IMR-90 (cell line): Measurements from ENCODE around the gene RNU6-9. TPM values are rescaled to one million over a fixed set of nuclear protein-coding genes. Genes with fewer than 3 reads are reported as not detected.

Source experiments
- ATAC-seq: fragments of 200-7000 bp; cut with Tn5 transposase; 2 replicates; pipeline ENCODE4 v1.9.1; 2020; ENCODE audit warnings: low read depth, mild to moderate bottlenecking, moderate library complexity
- BruUV-seq: library from RNA; stranded (reverse); fragments of 400-500 nt; replicated peaks from 2 replicates; lab custom pipeline; 2021; lab: Mats Ljungman, UMichigan
- CTCF ChIA-PET: fragments of 300-600 bp; formaldehyde crosslinking; extraction: SDS; loops from one replicate; lab custom pipeline; 2021; ENCODE audit warnings: antibody characterized with exemption; lab: Yijun Ruan, JAX
- POLR2A ChIA-PET: fragments of 300-600 bp; sonication (Branson Sonifier 250); formaldehyde crosslinking; loops from one replicate; lab custom pipeline; 2022; ENCODE audit warnings: antibody characterized with exemption; ENCODE audit not compliant: unreplicated experiment; lab: Charles Lee
- DNase-seq: peaks from one replicate; pipeline ENCODE4 v3.0.0; 2013
- H2AFZ ChIP-seq: replicated peaks from 2 replicates; pipeline ENCODE3; 2013; ENCODE audit warnings: low read length, mild to moderate bottlenecking; ENCODE audit not compliant: poor library complexity
- H2AK5ac ChIP-seq: 2 replicates; pipeline ENCODE4 v1.6.1; 2013; ENCODE audit warnings: low read depth, low read length, inconsistent platforms
- H2AK9ac ChIP-seq: replicated peaks from 2 replicates; pipeline ENCODE3; 2013; ENCODE audit warnings: mild to moderate bottlenecking, low read depth, low read length, moderate library complexity; ENCODE audit not compliant: poor library complexity
- H2BK120ac ChIP-seq: 2 replicates; pipeline ENCODE4 v1.6.1; 2013; ENCODE audit warnings: low read depth, low read length, inconsistent platforms
- H2BK15ac ChIP-seq: 3 replicates; pipeline ENCODE4 v1.6.1; 2013; ENCODE audit warnings: low read depth, low read length, inconsistent platforms
- H2BK20ac ChIP-seq: 2 replicates; pipeline ENCODE4 v1.6.1; 2013; ENCODE audit warnings: low read depth, mild to moderate bottlenecking, inconsistent platforms, low read length, moderate library complexity
- H2BK5ac ChIP-seq: 2 replicates; pipeline ENCODE4 v1.6.1; 2013; ENCODE audit warnings: mild to moderate bottlenecking, low read depth, low read length, inconsistent platforms; ENCODE audit not compliant: poor library complexity, severe bottlenecking
- H3K14ac ChIP-seq: replicated peaks from 2 replicates; pipeline ENCODE4 v1.6.1; 2013; ENCODE audit warnings: low read depth, low read length, inconsistent platforms
- H3K18ac ChIP-seq: 2 replicates; pipeline ENCODE4 v1.6.1; 2013; ENCODE audit warnings: low read depth, low read length, control low read depth
- H3K23ac ChIP-seq: 2 replicates; pipeline ENCODE4 v1.6.1; 2013; ENCODE audit warnings: low read depth, low read length, inconsistent platforms
- H3K27ac ChIP-seq: 2 replicates; pipeline ENCODE4 v1.5.1; 2013; ENCODE audit warnings: mild to moderate bottlenecking, control low read depth, low read length; ENCODE audit not compliant: insufficient read depth
- H3K27me3 ChIP-seq: 2 replicates; pipeline ENCODE4 v1.6.1; 2013; ENCODE audit warnings: low read length; ENCODE audit not compliant: control insufficient read depth, insufficient read depth
- H3K36me3 ChIP-seq: 2 replicates; pipeline ENCODE4 v1.6.1; 2013; ENCODE audit warnings: low read length, mixed read lengths; ENCODE audit not compliant: control insufficient read depth, insufficient read depth
- H3K4ac ChIP-seq: 2 replicates; pipeline ENCODE4 v1.6.1; 2013; ENCODE audit warnings: low read depth, low read length, inconsistent platforms
- H3K4me1 ChIP-seq: 2 replicates; pipeline ENCODE4 v1.6.1; 2013; ENCODE audit warnings: low read length, mixed read lengths; ENCODE audit not compliant: control insufficient read depth, insufficient read depth
- H3K4me2 ChIP-seq: 2 replicates; pipeline ENCODE4 v1.6.1; 2013; ENCODE audit warnings: low read depth, mild to moderate bottlenecking, control low read depth, low read length, moderate library complexity
- H3K4me3 ChIP-seq: 2 replicates; pipeline ENCODE4 v1.5.1; 2013; ENCODE audit warnings: low read depth, mild to moderate bottlenecking, control low read depth, low read length, moderate library complexity; ENCODE audit not compliant: insufficient read depth
- H3K56ac ChIP-seq: 2 replicates; pipeline ENCODE4 v1.6.1; 2013; ENCODE audit warnings: low read length, inconsistent platforms; ENCODE audit not compliant: insufficient read depth; ENCODE audit errors: extremely low read depth
- H3K79me1 ChIP-seq, 2 experiments: 2 replicates each; pipeline ENCODE4 v1.6.1; 2013; ENCODE audit warnings: low read length in 2 of 2, inconsistent platforms in 1 of 2, low read depth in 1 of 2
- H3K9ac ChIP-seq: 2 replicates; pipeline ENCODE4 v1.6.1; 2013; ENCODE audit warnings: low read depth, low read length, control low read depth
- H3K9me1 ChIP-seq: 2 replicates; pipeline ENCODE4 v1.6.1; 2013; ENCODE audit warnings: low read length, inconsistent platforms; ENCODE audit not compliant: insufficient read depth
- H3K9me3 ChIP-seq: 2 replicates; pipeline ENCODE4 v1.6.1; 2013; ENCODE audit warnings: low read length; ENCODE audit not compliant: control insufficient read depth, insufficient read depth
- H4K20me1 ChIP-seq: 2 replicates; pipeline ENCODE4 v1.6.1; 2013; ENCODE audit warnings: low read length, inconsistent platforms; ENCODE audit not compliant: insufficient read depth
- H4K5ac ChIP-seq: 2 replicates; pipeline ENCODE4 v1.6.1; 2013; ENCODE audit warnings: mild to moderate bottlenecking, low read depth, low read length, control low read depth
- H4K8ac ChIP-seq, 2 experiments: 2 replicates each; pipeline ENCODE4 v1.6.1; 2013; ENCODE audit warnings: low read depth in 2 of 2, low read length in 2 of 2, control low read depth in 1 of 2, inconsistent platforms in 1 of 2
- H4K91ac ChIP-seq: 2 replicates; pipeline ENCODE4 v1.6.1; 2013; ENCODE audit warnings: low read depth, low read length, inconsistent platforms; ENCODE audit not compliant: insufficient read depth
- CEBPB ChIP-seq: IDR thresholded peaks from 2 replicates; pipeline ENCODE4 v1.6.1; 2012; ENCODE audit warnings: low read depth, low read length, improper control_type of control experiment
- MAZ ChIP-seq: IDR thresholded peaks from 2 replicates; pipeline ENCODE4 v1.6.1; 2012; ENCODE audit warnings: low read depth, mild to moderate bottlenecking, low read length, improper control_type of control experiment, moderate library complexity, borderline replicate concordance
- MXI1 ChIP-seq: IDR thresholded peaks from 2 replicates; pipeline ENCODE4 v1.6.1; 2012; ENCODE audit warnings: low read depth, mild to moderate bottlenecking, low read length, moderate library complexity, borderline replicate concordance
- POLR2A ChIP-seq: IDR thresholded peaks from 2 replicates; pipeline ENCODE4 v1.6.1; 2012; ENCODE audit warnings: mild to moderate bottlenecking, low read depth, low read length
- WGBS, 2 experiments: methylation state at CpG; one replicate each; pipeline versions ENCODE4 v1.1.5 to v1.1.7; 2013; ENCODE audit warnings: missing lambda C conversion rate in 2 of 2; ENCODE audit not compliant: insufficient read length in 1 of 2; ENCODE audit errors: extremely low coverage in 2 of 2; 5-methylcytosine and 5-hydroxymethylcytosine counted together
- dilution Hi-C: fragments of 300-500 bp; cut with HindIII; formaldehyde crosslinking; loops from one replicate; pipeline ENCODE4 v1.14.3; 2018; ENCODE audit warnings: low sequenced_read_pairs; ENCODE audit not compliant: unreplicated experiment
- in situ Hi-C: fragments of 300-500 bp; cut with MboI; formaldehyde crosslinking; loops from 3 replicates; pipeline ENCODE4 v1.14.3; 2019; ENCODE audit warnings: low sequenced_read_pairs, inconsistent platforms, mixed read lengths
- intact Hi-C: fragments of 100-400 bp; cut with micrococcal nuclease; formaldehyde crosslinking; loops from 2 replicates; pipeline ENCODE4 v1.10.0; 2022
- polyA plus RNA-seq, 3 experiments: library from polyadenylated mRNA; depleted of rRNA; stranded (reverse); fragments of >200 nt; gene quantifications; 2 replicates each; pipeline ENCODE4 v1.2.3, GENCODE V29; 2012; ENCODE audit warnings: low replicate concordance in 1 of 3
- total RNA-seq: library from RNA; depleted of rRNA; stranded (reverse); fragments of >200 nt; gene quantifications from 2 replicates; pipeline ENCODE4 v1.2.3, GENCODE V29; 2012

Gene RNU6-9
- total and polyA plus RNA-seq, 2 of the 4 experiments (the other 2 are of a cell fraction) = not detected

- Histone ChIP-seq H2BK5ac (peak within 1 kb of the TSS; percentile 84), H3K56ac (peak within 1 kb of the TSS; percentile 27), H2AK5ac (peak within 1 kb of the TSS; percentile 94), H3K4ac (peak within 1 kb of the TSS; percentile 96), H3K27me3 (peaks cover 12% of the 10 kb centered on the region), H3K18ac (peak within 1 kb of the TSS; percentile 93), H3K14ac (peak within 1 kb of the TSS; percentile 85), H3K23ac (peak within 1 kb of the TSS; percentile 73), H2AFZ (peak within 1 kb of the TSS; percentile 90), H3K9me3 (no peaks in the 10 kb centered on the region), H3K27ac (peak within 1 kb of the TSS; percentile 98), H3K36me3 (0 out of 2 replicates have a peak, but pooled peaks cover 1% of the 10 kb centered on the region), H4K5ac (peak within 1 kb of the TSS; percentile 86), H3K9me1 (no peaks in the 10 kb centered on the region), H3K79me1 (peaks cover 4 to 35% of the 10 kb centered on the region in 2 experiments; a peak in 2 of 4 replicates), H4K20me1 (peaks cover 26% of the 10 kb centered on the region), H2BK120ac (peak within 1 kb of the TSS; percentile 59), H2AK9ac (peak within 1 kb of the TSS; percentile 93), H2BK20ac (no peak within 1 kb of the TSS), H3K4me2 (peak within 1 kb of the TSS; percentile 86), H3K9ac (peak within 1 kb of the TSS; percentile 100), H3K4me1 (peaks cover 12% of the 10 kb centered on the region), H4K91ac (peak within 1 kb of the TSS; percentile 88), H2BK15ac (no peak within 1 kb of the TSS), H3K4me3 (peak within 1 kb of the TSS; percentile 100), H4K8ac (peak within 1 kb of the TSS; percentile 85 to 95)
- dilution Hi-C loops (no loop called here), intact Hi-C loops (loop anchor here (5.0 kb wide), 2 partner anchors 46 to 251 kb away; partner anchors contain the start of gene RNF126), in situ Hi-C loops (no loop called here)
- ChIA-PET CTCF (interaction anchor here (0.8 kb wide), 1 partner anchor 143 kb away, joined by 3 read pairs; no protein-coding TSS in a partner anchor), POLR2A (no interaction called here)
- DNase-seq (peak; percentile 37), ATAC-seq (peak; percentile 93)
- peak; percentile 63; the same call in 1 of the 2 replicates for TF ChIP-seq MAZ
- TF ChIP-seq CEBPB = no peak
- TF ChIP-seq POLR2A = peak; percentile 82
- peak; percentile 20; the same call in 1 of the 2 replicates for TF ChIP-seq MXI1
- no TSS peak for BruUV-seq
- WGBS, 2 experiments = 1% methylated on average over 23 of the region's 76 CpGs; no CpG with 5 or more reads in 1 of the 2 experiments
Measured at GRCh38 chr19:913080-913748, 19.9 kb downstream of the RNU6-9 start, which contains the start of gene R3HDM4. Gene R3HDM4 (minus strand): TSS chr19:913219. CDS start chr19:913157, 62 bp downstream.
